SK-N-MC (cell line): ENCODE results near the gene FAM53B.

ENCODE experiments used
- EZH2 ChIP-seq: fragments of 200-600 bp; sonication (generic); IDR thresholded peaks from one replicate; pipeline ENCODE4 v1.6.1; 2017; ENCODE audit warnings: antibody characterized with exemption
- FOXP2 ChIP-seq: optimal IDR thresholded peaks from 2 replicates; pipeline ENCODE3; 2011; ENCODE audit warnings: mild to moderate bottlenecking, moderate library complexity; ENCODE audit not compliant: insufficient read depth; ENCODE audit errors: extremely low read length, control extremely low read depth
- POLR2AphosphoS5 ChIP-seq: IDR thresholded peaks from 2 replicates; pipeline ENCODE4 v1.6.1; 2012; ENCODE audit warnings: mild to moderate bottlenecking, low read depth, low read length, borderline replicate concordance

- TF ChIP-seq EZH2 (no peak), POLR2AphosphoS5 (no peak), FOXP2 (no peak)
These were observed 80.3 kb downstream of the FAM53B start for GRCh38 chr10:124663766-124664360.
